ENCODE results near the gene ANTXR1. TPM values are rescaled to one million over a fixed set of nuclear protein-coding genes. Genes with fewer than 3 reads are reported as not detected.

Gene ANTXR1
- total RNA-seq, 1 experiment from 2014 or later: 37.3 TPM

GRCh38 chr2:69141061-69141460 is 128.1 kb downstream of the ANTXR1 start:
- Mint-ChIP-seq H3K9me3 (no peaks in the 10 kb centered on the region), H3K36me3 (ENCODE audit: insufficient read depth in 1 of 3, low read depth in 3 of 3) (peaks cover 0 to 2% (median 0%) of the 10 kb centered on the region in 3 experiments; a peak in 1 of 7 replicates), H3K4me1 (peaks cover 0 to 8% of the 10 kb centered on the region in 2 experiments; a peak in 2 of 4 replicates), H3K4me3 (no peak overlapping the region), H3K27ac (no peak overlapping the region), H3K27me3 (ENCODE audit: low read depth) (no peaks in the 10 kb centered on the region)
- H4K5ac ChIP-seq (ENCODE audit: insufficient read length, low read depth, low read length): no peak overlapping the region
- H2BK5ac ChIP-seq (ENCODE audit: insufficient read length, low read length): no peak overlapping the region
- H3K9me3 ChIP-seq (ENCODE audit: control insufficient read depth, low read depth, low read length): no peaks in the 10 kb centered on the region
- no peak overlapping the region for H3K23ac ChIP-seq (ENCODE audit: insufficient read length, low read depth, low read length)
- H3K23me2 ChIP-seq (ENCODE audit: insufficient read length, low read depth, low read length, poor library complexity, severe bottlenecking): no peaks in the 10 kb centered on the region
- H3K79me1 ChIP-seq (ENCODE audit: insufficient read depth, low read depth, low read length, poor library complexity, severe bottlenecking): no peaks in the 10 kb centered on the region
- H3K79me2 ChIP-seq (ENCODE audit: insufficient read depth, low read length): no peaks in the 10 kb centered on the region
- no peak overlapping the region for H4K8ac ChIP-seq (replicated peaks; ENCODE audit: insufficient read length, low read depth, low read length)
- H3K18ac ChIP-seq (ENCODE audit: insufficient read length, low read depth, low read length): no peak overlapping the region
- no peak overlapping the region for H3K27ac ChIP-seq (ENCODE audit: insufficient read length, low read depth, low read length)
- no peak overlapping the region for H3K14ac ChIP-seq (ENCODE audit: insufficient read depth, low read length)
- H2BK120ac ChIP-seq (ENCODE audit: low read depth, low read length, poor library complexity, severe bottlenecking): no peak overlapping the region
- H4K91ac ChIP-seq (ENCODE audit: insufficient read length, low read depth, low read length): no peak overlapping the region
- H2AK5ac ChIP-seq (ENCODE audit: insufficient read length, low read length): no peak overlapping the region
- WGBS (ENCODE audit: extremely low coverage, insufficient read length, low lambda C conversion rate): no CpG with 5 or more reads among the region's 1 CpG
- H2BK20ac ChIP-seq (ENCODE audit: low read depth, low read length, poor library complexity, severe bottlenecking): no peak overlapping the region
- no peak overlapping the region for H2BK15ac ChIP-seq (ENCODE audit: low read depth, low read length)
- H4K20me1 ChIP-seq (ENCODE audit: control insufficient read depth, insufficient read depth, insufficient read length): no peaks in the 10 kb centered on the region
- H2AFZ ChIP-seq (ENCODE audit: low read length): no peak overlapping the region
- H3K4me2 ChIP-seq (ENCODE audit: insufficient read depth, insufficient read length, low read length): no peak overlapping the region
- H3K27me3 ChIP-seq (ENCODE audit: insufficient read depth, low read length): no peaks in the 10 kb centered on the region
- H3K4ac ChIP-seq (ENCODE audit: low read depth, low read length): no peak overlapping the region
- no peak for DNase-seq
- no peak overlapping the region for H3K9ac ChIP-seq (ENCODE audit: extremely low read depth, insufficient read length, low read length)
- TF ChIP-seq CTCF (conservative IDR thresholded peaks at IDR 0.05): no peak
- no peak overlapping the region for H3T11ph ChIP-seq (ENCODE audit: low read length)
- H2BK12ac ChIP-seq (ENCODE audit: insufficient read length, low read depth, low read length): no peak overlapping the region
- no peak overlapping the region for H3K56ac ChIP-seq (ENCODE audit: insufficient read length, low read depth, low read length)
- H3K4me1 ChIP-seq (ENCODE audit: insufficient read depth, low read length): peaks cover 2% of the 10 kb centered on the region; the same call in 1 of the 2 replicates
